ENCODE results near the gene ZBTB43.
A peak's percentile ranks its signal among the peaks of the same experiment; 100 is the strongest.

ZBTB43 gene

GRCh38 chr9:126827227-126827626 lies 22.4 kb downstream of the ZBTB43 start:
- DNase-seq = no peak

- DNase-seq = no peak
Measured at GRCh38 chr9:126829035-126829434, 24.2 kb downstream of the ZBTB43 start.

GRCh38 chr9:126830827-126831226 lies 26.0 kb downstream of the ZBTB43 start:
- no peak for DNase-seq

GRCh38 chr9:126832440-126832839 lies 27.6 kb downstream of the ZBTB43 start:
- DNase-seq = no peak

GRCh38 chr9:126833020-126833419 lies 28.2 kb downstream of the ZBTB43 start:
- DNase-seq = no peak

GRCh38 chr9:126833710-126834345 lies 29.0 kb downstream of the ZBTB43 start:
- peak in 3 of 56 donors; percentile 16 to 48 (median 36) for DNase-seq

GRCh38 chr9:126834672-126835071 lies 29.8 kb downstream of the ZBTB43 start:
- DNase-seq = no peak

GRCh38 chr9:126836216-126836615 lies 31.4 kb downstream of the ZBTB43 start:
- no peak for DNase-seq

- no peak for DNase-seq
Measured at GRCh38 chr9:126838055-126838811, 33.4 kb downstream of the ZBTB43 start.

GRCh38 chr9:126838895-126839294 lies 34.1 kb downstream of the ZBTB43 start:
- peak in 6 of 56 donors; percentile 21 to 50 (median 39) for DNase-seq

- DNase-seq = peak in 1 of 56 donors; percentile 46
Measured at GRCh38 chr9:126839301-126839700, 34.5 kb downstream of the ZBTB43 start.

GRCh38 chr9:126842220-126842842 lies 37.5 kb downstream of the ZBTB43 start:
- DNase-seq = no peak

- DNase-seq = peak in 34 of 56 donors; percentile 25 to 78 (median 52)
Measured at GRCh38 chr9:126842977-126843799, 38.3 kb downstream of the ZBTB43 start.

GRCh38 chr9:126844085-126844484 lies 39.2 kb downstream of the ZBTB43 start:
- DNase-seq = peak in 6 of 56 donors; percentile 23 to 55 (median 31)

GRCh38 chr9:126847051-126847450 lies 42.2 kb downstream of the ZBTB43 start:
- no peak for DNase-seq

- no peak for DNase-seq
Measured at GRCh38 chr9:126849591-126850225, 44.9 kb downstream of the ZBTB43 start.

GRCh38 chr9:126851286-126851880 lies 46.5 kb downstream of the ZBTB43 start:
- DNase-seq = no peak

- DNase-seq = no peak
Measured at GRCh38 chr9:126852086-126852688, 47.3 kb downstream of the ZBTB43 start.

- DNase-seq = no peak
Measured at GRCh38 chr9:126853667-126854066, 48.8 kb downstream of the ZBTB43 start.

- DNase-seq = no peak
Measured at GRCh38 chr9:126854734-126855133, 49.9 kb downstream of the ZBTB43 start.

Measured in amygdala (tissue), 56 donors.